HG03039 (cell line): ENCODE results near the gene ERN1.

Source experiments
- ATAC-seq: cut with Tn5 transposase; IDR thresholded peaks from one replicate; pipeline ENCODE4 v1.9.1; 2021; ENCODE audit warnings: mild to moderate bottlenecking, moderate library complexity; ENCODE audit not compliant: unreplicated experiment

ERN1 gene

GRCh38 chr17:63996430-63997182 is 133.3 kb downstream of the ERN1 start:
- ATAC-seq = no peak

DNA sequence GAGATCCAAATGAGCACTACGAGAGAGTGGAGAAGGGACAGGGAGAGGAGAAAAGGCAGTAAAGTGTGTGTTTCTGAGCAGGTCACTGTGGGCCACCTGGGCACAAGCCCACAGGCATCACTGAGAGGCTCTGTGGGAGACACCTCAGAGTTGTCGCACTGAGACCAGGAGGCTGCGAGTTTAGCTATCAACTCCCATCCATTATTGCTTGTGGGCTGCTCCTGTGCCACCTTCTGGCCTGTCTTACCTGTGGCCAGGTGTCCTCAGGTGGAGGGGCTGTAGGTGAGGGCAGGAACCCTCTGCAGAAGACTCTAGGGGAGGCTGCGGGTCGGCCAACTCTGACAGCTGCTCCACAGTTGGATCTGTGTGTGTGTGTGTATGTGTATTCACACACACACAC is 134.3 kb downstream of the ERN1 start:
- ATAC-seq = no peak

- no peak for ATAC-seq
Observed at GRCh38 chr17:63993368-63993985, 136.5 kb downstream of the ERN1 start.

DNA sequence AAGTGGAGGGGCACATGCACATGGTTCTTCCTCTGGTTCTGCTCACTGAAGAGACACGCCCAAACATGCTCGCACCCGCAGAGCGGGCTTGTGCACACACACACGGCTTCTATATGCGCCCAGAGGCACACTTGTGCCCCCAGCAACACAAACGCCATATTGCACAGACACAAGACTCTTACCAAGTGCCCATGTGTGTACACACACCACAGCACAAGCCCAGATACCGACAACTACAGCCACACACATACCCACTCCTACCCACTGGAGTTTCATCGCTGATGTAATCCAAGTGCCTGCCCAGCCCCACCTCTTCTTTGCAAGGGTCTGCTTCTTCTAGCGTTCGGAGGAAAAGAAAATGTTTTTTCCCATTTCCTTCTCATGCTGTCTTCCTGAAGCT is 138.3 kb downstream of the ERN1 start:
- no peak for ATAC-seq

DNA sequence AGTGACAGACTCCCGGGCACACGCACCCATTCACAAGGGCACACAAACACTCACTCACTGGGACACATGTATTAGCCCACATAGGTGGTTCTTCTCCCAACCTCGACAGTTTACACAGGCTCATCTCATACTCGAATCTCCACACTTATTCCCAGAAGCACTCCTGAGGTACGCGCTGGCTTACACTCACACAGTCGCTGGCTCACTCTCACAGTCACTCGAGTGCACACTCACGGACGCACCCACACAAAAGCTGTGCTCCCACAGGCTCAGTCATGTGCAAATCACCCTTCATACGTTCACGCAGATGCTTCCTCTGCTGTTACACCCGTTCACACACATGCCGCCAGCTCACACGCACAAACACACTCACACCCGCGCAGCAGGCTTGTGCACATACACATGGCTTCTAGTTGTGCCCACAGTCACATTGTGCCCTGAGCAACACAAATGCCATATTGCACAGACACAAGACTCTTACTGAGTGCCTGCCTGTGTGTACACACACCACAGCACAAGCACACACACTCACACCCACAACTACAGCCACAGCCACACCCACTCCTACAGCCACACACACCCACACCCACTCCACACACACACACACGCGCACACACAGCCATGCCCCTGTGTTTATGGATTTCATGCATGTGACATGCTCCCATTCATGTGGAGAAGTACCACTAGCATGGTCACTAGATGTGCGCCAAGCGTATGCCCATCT is 140.2 kb downstream of the ERN1 start:
- ATAC-seq = no peak
